Peyer's patch (tissue), 4 donors: ENCODE measurements around the gene LYPD6B.

Source experiments
- CTCF ChIP-seq, 6 experiments: fragments of 450-650 bp in 4 of 6; fragments of 200-600 bp in 2 of 6; sonication (generic) in 1 of 6; IDR thresholded peaks; one replicate each; pipeline ENCODE4 v1.5.1; 2017 to 2019; ENCODE audit warnings: antibody characterized with exemption in 6 of 6, mild to moderate bottlenecking in 3 of 6, moderate library complexity in 1 of 6
- POLR2A ChIP-seq, 2 donors: fragments of 450-650 bp; IDR thresholded peaks; one replicate each; pipeline ENCODE4 v1.5.1; 2017; ENCODE audit warnings: antibody characterized with exemption in 2 of 2, mild to moderate bottlenecking in 2 of 2, moderate library complexity in 2 of 2

GRCh38 chr2:149044500-149044899 is 6.0 kb downstream of the LYPD6B start:
- TF ChIP-seq POLR2A (IDR thresholded peaks at IDR 0.05) (no peak), CTCF (IDR thresholded peaks at IDR 0.05) (no peak)
